GM12878 (cell line): Measurements from ENCODE around the gene SLC25A11. TPM values are rescaled to one million over a fixed set of nuclear protein-coding genes. Genes with fewer than 3 reads are reported as not detected.

ENCODE experiments used
- ATAC-seq: fragments of 200-7000 bp; cut with Tn5 transposase; 3 replicates; pipeline ENCODE4 v1.9.1; 2020; ENCODE audit warnings: mild to moderate bottlenecking, moderate library complexity
- BruUV-seq: library from RNA; stranded (reverse); fragments of 400-500 nt; replicated peaks from 2 replicates; lab custom pipeline; 2021; lab: Mats Ljungman, UMichigan
- CTCF ChIA-PET: fragments of 300-600 bp; sonication (Branson Sonifier 250); formaldehyde crosslinking; extraction: SDS; loops from one replicate; lab custom pipeline; 2021; ENCODE audit warnings: inconsistent platforms; lab: Yijun Ruan, JAX
- POLR2A ChIA-PET: fragments of 350-600 bp; formaldehyde crosslinking; extraction: SDS; loops from one replicate; lab custom pipeline; 2021; ENCODE audit warnings: inconsistent platforms; lab: Charles Lee
- RAD21 ChIA-PET: fragments of 300-600 bp; sonication (Branson Sonifier 250); formaldehyde crosslinking; loops from one replicate; lab custom pipeline; 2023; ENCODE audit warnings: antibody characterized with exemption; ENCODE audit not compliant: unreplicated experiment; lab: Charles Lee
- SMC1A ChIA-PET: fragments of 300-600 bp; sonication (Branson Sonifier 250); formaldehyde crosslinking; loops from one replicate; lab custom pipeline; 2023; ENCODE audit not compliant: unreplicated experiment, uncharacterized antibody; lab: Charles Lee
- DNase-seq: peaks from one replicate; pipeline ENCODE4 v3.0.0-alpha.2; 2011; ENCODE audit warnings: low read depth, low spot score
- FAIRE-seq: peaks from 3 replicates; lab custom pipeline; 2011; peaks lifted over from hg19 to GRCh38; lab: Jason Lieb, UNC
- H2AFZ ChIP-seq: 2 replicates; pipeline ENCODE4 v1.6.0; 2011; ENCODE audit warnings: low read depth, low read length, control low read depth; ENCODE audit not compliant: control insufficient read depth
- H3K27ac ChIP-seq: 2 replicates; pipeline ENCODE4 v1.5.1; 2011; ENCODE audit warnings: control low read depth; ENCODE audit not compliant: control insufficient read depth, insufficient read depth
- H3K27me3 ChIP-seq, 2 experiments: replicated peaks in 1 of 2; 2 replicates each; pipeline versions ENCODE4 v1.6.0 to v1.6.1; 2011; ENCODE audit warnings: low read length in 1 of 2; ENCODE audit not compliant: control insufficient read depth in 2 of 2, insufficient read depth in 2 of 2
- H3K36me3 ChIP-seq, 2 experiments: 2 replicates each; pipeline ENCODE4 v1.5.1; 2011; ENCODE audit warnings: low read length in 1 of 2; ENCODE audit not compliant: control insufficient read depth in 2 of 2, insufficient read depth in 2 of 2
- H3K4me1 ChIP-seq: 2 replicates; pipeline ENCODE4 v1.6.1; 2011; ENCODE audit warnings: mild to moderate bottlenecking, low read length, moderate library complexity, mixed read lengths; ENCODE audit not compliant: control insufficient read depth, insufficient read depth
- H3K4me2 ChIP-seq: 2 replicates; pipeline ENCODE4 v1.6.0; 2011; ENCODE audit warnings: control low read depth; ENCODE audit not compliant: control insufficient read depth, insufficient read depth
- H3K4me3 ChIP-seq: fragments of 200-600 bp; sonication (generic); 2 replicates; pipeline ENCODE4 v1.5.1; 2016
- H3K79me2 ChIP-seq: 2 replicates; pipeline ENCODE4 v1.6.0; 2011; ENCODE audit warnings: low read length; ENCODE audit not compliant: control insufficient read depth, insufficient read depth
- H3K9ac ChIP-seq: 2 replicates; pipeline ENCODE4 v1.8.0; 2011; ENCODE audit warnings: low read length, control low read depth, mixed read lengths; ENCODE audit not compliant: control insufficient read depth, insufficient read depth
- H3K9me3 ChIP-seq: replicated peaks from 3 replicates; pipeline ENCODE4 v1.5.1; 2011; ENCODE audit warnings: mild to moderate bottlenecking, low read length; ENCODE audit not compliant: control insufficient read depth, insufficient read depth
- H4K20me1 ChIP-seq: 2 replicates; pipeline ENCODE4 v1.6.0; 2011; ENCODE audit not compliant: control insufficient read depth, insufficient read depth
- POLR2A ChIP-seq: IDR thresholded peaks from 2 replicates; pipeline ENCODE4 v1.6.1; 2011; ENCODE audit warnings: low read depth, mild to moderate bottlenecking, low read length
- ZNF592 ChIP-seq: fragments of 450-650 bp; IDR thresholded peaks from 2 replicates; pipeline ENCODE4 v1.6.1; 2017; ENCODE audit warnings: mild to moderate bottlenecking, moderate library complexity
- WGBS: methylation state at CpG from one replicate; pipeline ENCODE4 v1.1.6; 2016; ENCODE audit warnings: low lambda C conversion rate; ENCODE audit not compliant: insufficient replicate concordance, insufficient coverage; ENCODE audit errors: missing lambda C conversion rate; 5-methylcytosine and 5-hydroxymethylcytosine counted together
- in situ Hi-C: fragments of 300-500 bp; cut with MboI; formaldehyde crosslinking; loops from 9 replicates; pipeline ENCODE4 v1.14.3; 2018; ENCODE audit warnings: mixed read lengths
- intact Hi-C: fragments of 100-400 bp; cut with micrococcal nuclease; formaldehyde crosslinking; loops from one replicate; pipeline ENCODE4 v1.14.2; 2022; ENCODE audit not compliant: unreplicated experiment
- polyA plus RNA-seq, 11 experiments: library from polyadenylated mRNA; depleted of rRNA in 4 of 11; unstranded in 6 of 11; stranded (reverse) in 5 of 11; fragments of >200 nt; fragmentation: Nextera tagmentation in 4 of 11; fragmentation: Illumina TruSeq in 1 of 11; extraction: Ambion mirVana in 4 of 11; extraction: Trizol in 1 of 11; gene quantifications; 1 replicate in 1 of 11; 2 replicates in 10 of 11; pipeline versions ENCODE4 v1.2.1 to v1.2.3, GENCODE V29; 2011 to 2016; ENCODE audit warnings: inconsistent platforms in 2 of 11, missing spikeins in 2 of 11, low read depth in 1 of 11
- total RNA-seq, 4 experiments: library from RNA; depleted of rRNA in 3 of 4; stranded (reverse); fragments of >200 nt in 3 of 4; fragmentation: Illumina TruSeq in 1 of 4; extraction: Trizol in 1 of 4; gene quantifications; 2 replicates each; pipeline versions ENCODE4 v1.2.1 to v1.2.3, GENCODE V29; 2013 to 2021

The SLC25A11 gene
- total and polyA plus RNA-seq, 10 of the 15 experiments (the other 5 are each of a cell fraction or from before 2014, with no cell fraction given), result 5.8 to 142 (median 65.0) TPM

- Histone ChIP-seq H3K4me1 (peaks cover 21% of the 10 kb centered on the region), H3K79me2 (peaks cover under 1% of the 10 kb centered on the region; the same call in 1 of the 2 replicates), H3K4me3 (no peak overlapping the region), H2AFZ (no peak overlapping the region), H3K27ac (no peak overlapping the region), H4K20me1 (no peaks in the 10 kb centered on the region), H3K9ac (no peak overlapping the region), H3K36me3 (peaks cover 2 to 14% of the 10 kb centered on the region in 2 experiments; a peak in 3 of 4 replicates), H3K4me2 (no peak overlapping the region), H3K27me3 (no peaks in the 10 kb centered on the region), H3K9me3 (no peaks in the 10 kb centered on the region)
- DNase-seq (no peak), FAIRE-seq (no peak), ATAC-seq (no peak)
- SMC1A ChIA-PET, result interaction anchor here (0.7 kb wide), 1 partner anchor 13 kb away, joined by 3 read pairs; no protein-coding TSS in a partner anchor
- WGBS, result 88% methylated on average over 12 of the region's 12 CpGs
- CTCF ChIA-PET, result interaction anchor here (0.7 kb wide), 1 partner anchor 24 kb away, joined by 3 read pairs; no protein-coding TSS in a partner anchor
- TF ChIP-seq ZNF592 (no peak), POLR2A (0 out of 2 replicates have a peak, but pooled peaks have one; percentile 33)
- intact Hi-C loops (no loop called here), in situ Hi-C loops (no loop called here)
- no TSS peak for BruUV-seq
- RAD21 ChIA-PET, result interaction anchor here (0.6 kb wide), 1 partner anchor 22 kb away, joined by 4 read pairs; no protein-coding TSS in a partner anchor
- POLR2A ChIA-PET, result interaction anchor here (0.5 to 1.3 kb wide), 3 partner anchors 13 to 77 kb away, joined by 3 to 4 read pairs (median 4); partner anchors contain the start of gene SPAG7
These were observed 7.1 kb downstream of the SLC25A11 start for GRCh38 chr17:4932756-4933155.
